Measurements from ENCODE around the gene GLI1.
A peak's percentile ranks its signal among the peaks of the same experiment; 100 is the strongest.
"Not testable (repeated sequence)": the region's sequence is repeated elsewhere in the genome, so short reads cannot be mapped to it uniquely, and the experiment has no call there.

GLI1 gene

DNA sequence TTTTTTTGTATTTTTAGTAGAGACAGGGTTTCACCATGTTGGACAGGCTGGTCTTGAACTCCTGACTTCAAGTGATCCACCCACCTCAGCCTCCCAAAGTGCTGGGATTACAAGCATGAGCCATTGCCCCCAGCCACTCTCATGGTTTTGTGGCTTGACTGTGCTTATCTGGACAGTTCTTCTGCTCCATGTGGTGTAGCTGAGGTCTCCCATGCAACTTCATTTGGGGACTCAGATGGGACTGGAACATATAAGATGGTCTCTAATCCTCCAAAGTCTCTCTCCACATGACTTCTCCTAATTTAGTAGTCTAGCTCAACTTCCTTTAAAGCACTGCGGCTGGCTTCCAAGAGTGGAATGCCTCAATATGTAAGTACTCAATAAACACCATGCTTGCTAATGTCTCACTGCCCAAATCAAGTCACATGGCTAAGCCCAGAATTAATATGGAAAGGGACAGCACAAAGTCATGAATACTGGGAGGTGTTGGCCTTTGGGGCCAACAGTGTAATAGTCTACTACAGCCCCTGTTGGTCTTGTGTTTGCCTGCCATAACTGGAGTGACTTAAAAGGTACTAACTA, 17.6 kb upstream of the GLI1 start:
- no peak for DNase-seq

DNA sequence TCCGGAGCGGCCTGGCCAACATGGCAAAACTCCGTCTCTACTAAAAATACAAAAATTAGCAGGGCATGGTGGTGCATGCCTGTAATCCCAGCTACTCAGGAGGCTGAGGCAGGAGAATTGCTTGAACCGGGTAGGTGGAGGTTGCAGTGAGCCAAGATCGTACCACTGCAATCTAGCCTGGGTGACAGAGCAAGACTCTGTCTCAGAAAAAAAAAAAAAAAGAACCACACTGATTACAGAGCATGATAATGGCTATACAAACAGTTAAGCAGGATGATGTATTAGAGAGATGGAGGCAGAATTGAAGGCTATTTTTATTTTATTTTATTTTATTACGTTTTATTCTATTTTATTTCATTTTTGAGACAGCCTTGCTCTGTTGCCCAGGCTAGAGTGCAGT, 15.2 kb upstream of the GLI1 start:
- DNase-seq: not testable (repeated sequence)

DNA sequence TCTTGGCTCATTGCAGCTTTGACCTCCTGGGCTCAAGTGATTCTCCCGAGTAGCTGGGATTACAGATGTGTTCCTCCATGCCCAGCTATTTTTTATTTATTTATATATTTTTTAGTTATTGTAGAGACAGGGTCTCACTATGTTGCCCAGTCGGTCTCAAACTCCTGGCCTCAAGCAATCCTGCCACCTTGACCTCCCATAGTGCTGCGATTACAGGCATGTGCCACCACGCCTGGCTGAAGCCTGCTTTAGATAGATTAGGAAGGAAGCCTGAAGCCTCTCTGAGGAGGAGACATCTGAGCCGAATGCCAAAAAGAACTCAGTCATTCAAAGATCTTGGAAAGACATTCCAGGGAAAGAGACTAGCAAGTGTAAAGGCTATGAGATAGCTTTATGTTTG, 14.8 kb upstream of the GLI1 start:
- no peak for DNase-seq

DNA sequence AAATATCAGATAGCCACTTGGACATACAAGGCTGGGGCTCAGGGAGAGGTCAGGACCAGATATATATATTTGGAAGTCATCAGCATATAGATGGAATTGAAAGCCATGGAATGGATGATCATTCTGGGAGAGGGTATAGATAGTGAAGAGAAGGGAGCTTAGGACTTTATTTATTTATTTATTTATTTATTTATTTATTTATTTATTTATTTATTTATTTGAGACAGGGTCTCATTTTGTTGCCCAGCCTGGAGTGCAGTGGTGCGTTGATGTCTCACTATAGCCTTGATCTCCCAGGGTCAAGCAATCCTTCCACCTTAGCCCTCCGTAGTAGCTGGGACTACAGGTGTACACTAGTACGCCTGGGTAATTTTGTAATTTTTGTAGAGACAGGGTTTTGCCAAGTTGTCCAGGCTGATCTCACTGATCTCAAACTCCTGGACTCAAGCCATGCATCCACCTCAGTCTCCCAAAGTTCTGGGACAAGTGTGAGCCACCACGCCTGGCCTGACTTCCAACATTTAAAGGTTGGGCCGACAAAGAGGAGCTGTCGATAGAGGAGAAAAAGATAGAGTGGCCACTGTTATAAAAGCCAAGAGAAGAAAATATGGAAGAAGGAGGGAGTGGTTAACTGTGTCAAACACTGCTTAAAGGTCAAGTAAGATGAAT, 13.2 kb upstream of the GLI1 start:
- DNase-seq: no peak

GRCh38 chr12:57448669-57449068, 10.9 kb upstream of the GLI1 start:
- DNase-seq: no peak

GRCh38 chr12:57449375-57449774, 10.2 kb upstream of the GLI1 start:
- DNase-seq: no peak

DNA sequence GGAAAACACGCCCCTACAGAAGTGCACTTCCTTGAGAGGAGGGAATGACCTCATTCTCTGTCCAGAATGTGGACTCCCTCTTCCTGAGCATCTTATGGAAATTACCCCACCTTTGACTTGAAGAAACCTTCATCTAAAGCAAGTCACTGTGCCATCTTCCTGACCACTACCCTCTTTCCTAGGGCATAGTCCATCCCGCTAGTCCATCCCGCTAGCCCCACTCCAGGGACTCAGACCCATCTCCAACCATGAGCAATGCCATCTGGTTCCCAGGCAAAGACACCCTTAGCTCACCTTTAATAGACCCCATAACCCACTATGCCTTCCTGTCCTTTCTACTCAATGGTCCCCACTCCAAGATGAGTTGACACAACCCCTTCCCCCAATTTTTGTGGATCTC, 9.5 kb upstream of the GLI1 start:
- no peak for DNase-seq

DNA sequence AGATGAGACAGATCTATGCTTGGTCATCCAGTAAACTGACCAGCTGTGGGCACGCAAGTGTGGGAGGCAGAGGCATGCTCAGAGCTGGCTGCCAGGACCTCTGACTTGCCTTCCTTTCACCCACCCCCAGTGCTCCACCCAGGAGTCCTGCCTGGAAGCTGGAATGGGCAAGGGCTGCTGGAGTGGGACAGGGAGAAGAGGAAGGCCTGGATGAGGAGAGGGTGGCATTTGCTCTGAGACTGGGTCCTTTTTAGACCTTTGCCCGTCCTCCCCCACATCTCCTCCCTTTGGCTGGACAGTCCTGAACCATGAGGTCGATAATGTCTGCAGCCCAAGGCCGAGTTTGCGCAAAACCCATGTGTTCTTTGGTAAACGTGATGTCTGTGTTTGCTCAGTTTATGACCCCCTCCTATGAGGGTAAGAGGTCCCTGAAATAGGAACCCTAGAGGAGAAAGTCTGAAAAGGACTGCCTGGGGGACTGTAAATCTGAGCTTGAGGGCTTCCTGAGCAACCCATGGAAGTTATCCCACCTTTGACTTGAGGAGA, 8.3 kb upstream of the GLI1 start:
- no peak for DNase-seq

GRCh38 chr12:57452181-57452936, 7.2 kb upstream of the GLI1 start:
- DNase-seq: no peak

- peak in 3 of 5 donors; percentile 15 to 48 (median 42) for DNase-seq
Observed at GRCh38 chr12:57452937-57453509, 6.6 kb upstream of the GLI1 start.

DNA sequence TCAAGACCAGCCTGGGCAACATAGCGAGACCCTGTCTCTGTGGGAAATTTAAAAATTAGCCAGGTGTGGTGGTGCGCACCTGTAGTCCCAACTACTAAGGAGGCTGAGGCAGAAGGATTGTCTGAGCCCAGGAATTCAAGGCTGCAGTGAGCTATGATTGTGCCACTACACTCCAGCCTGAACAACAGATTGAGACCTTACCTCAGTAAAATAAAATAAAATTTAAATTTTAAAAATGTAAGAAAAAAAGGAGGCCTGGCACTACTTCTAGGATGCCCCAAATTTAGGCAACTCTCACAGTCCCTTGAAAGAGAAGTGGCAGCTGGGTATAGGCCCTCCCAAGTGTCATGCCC, 5.4 kb upstream of the GLI1 start:
- no peak for DNase-seq

- no peak for DNase-seq
Observed at GRCh38 chr12:57454566-57455373, 4.8 kb upstream of the GLI1 start, which contains the start of gene INHBE. TSS of gene INHBE (plus strand) at chr12:57455307. CDS start at chr12:57455537, 230 bp downstream.

DNA sequence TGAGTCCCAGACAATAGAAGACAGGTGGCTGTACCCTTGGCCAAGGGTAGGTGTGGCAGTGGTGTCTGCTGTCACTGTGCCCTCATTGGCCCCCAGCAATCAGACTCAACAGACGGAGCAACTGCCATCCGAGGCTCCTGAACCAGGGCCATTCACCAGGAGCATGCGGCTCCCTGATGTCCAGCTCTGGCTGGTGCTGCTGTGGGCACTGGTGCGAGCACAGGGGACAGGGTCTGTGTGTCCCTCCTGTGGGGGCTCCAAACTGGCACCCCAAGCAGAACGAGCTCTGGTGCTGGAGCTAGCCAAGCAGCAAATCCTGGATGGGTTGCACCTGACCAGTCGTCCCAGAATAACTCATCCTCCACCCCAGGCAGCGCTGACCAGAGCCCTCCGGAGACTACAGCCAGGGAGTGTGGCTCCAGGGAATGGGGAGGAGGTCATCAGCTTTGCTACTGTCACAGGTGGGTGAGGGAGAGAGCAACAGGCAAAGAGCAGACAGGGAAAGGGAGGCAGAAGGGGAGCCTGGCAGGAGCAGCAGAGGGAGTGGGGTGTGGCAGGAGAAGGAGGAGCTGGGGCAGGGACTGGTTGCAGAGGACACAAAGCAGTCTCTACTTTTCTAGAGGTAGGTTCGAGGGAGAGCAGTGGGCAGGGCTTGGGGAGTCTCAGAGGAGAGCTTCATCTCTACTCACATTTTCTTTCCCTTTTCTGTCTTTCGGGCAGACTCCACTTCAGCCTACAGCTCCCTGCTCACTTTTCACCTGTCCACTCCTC, 4.0 kb upstream of the GLI1 start:
- DNase-seq: no peak

GRCh38 chr12:57456145-57456700, 3.4 kb upstream of the GLI1 start:
- DNase-seq: peak in 2 of 5 donors; percentile 33 to 66

GRCh38 chr12:57456737-57457490, 2.7 kb upstream of the GLI1 start:
- no peak for DNase-seq

GRCh38 chr12:57458665-57459054, 925 bp upstream of the GLI1 start:
- no peak for DNase-seq

DNA sequence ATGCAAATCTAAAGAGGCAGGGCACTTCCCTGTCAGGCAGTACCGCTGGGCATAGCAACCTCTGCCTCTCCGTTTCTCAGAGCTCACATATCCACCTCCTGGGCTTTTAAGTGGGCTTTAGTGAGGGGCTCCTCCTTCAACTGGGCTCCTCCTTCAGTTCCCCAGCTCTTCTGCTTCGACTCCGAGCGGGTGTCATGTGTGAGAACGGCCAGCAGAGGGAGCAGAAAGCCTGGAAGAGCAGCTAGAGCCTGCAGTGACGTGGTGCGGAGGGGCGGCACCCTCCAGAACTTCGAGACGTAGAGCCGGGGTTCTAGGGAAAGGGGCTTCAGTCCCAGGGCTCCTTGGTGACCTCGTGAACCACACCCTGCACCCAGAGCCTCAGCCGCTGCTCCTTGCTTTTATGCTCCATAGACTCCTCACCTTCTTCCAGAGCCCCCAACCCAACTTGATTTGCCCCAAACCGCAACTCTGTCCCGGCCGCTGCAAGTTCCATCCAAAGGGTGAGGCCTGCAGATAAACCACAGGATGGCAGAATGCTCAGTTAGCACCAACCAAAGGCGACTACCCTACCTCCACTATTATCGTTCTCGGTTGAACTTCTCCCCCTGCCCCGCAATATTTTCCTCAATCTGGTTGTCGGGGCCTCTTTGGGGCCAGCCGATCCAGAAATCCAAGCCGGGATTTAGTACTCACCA, 383 bp upstream of the GLI1 start:
- peak; percentile 71 to 95 (median 85) for DNase-seq

- no peak for DNase-seq
Observed at GRCh38 chr12:57460468-57460784, 841 bp downstream of the GLI1 start.

- DNase-seq: no peak
Observed at GRCh38 chr12:57460841-57461275, 1.3 kb downstream of the GLI1 start.

DNA sequence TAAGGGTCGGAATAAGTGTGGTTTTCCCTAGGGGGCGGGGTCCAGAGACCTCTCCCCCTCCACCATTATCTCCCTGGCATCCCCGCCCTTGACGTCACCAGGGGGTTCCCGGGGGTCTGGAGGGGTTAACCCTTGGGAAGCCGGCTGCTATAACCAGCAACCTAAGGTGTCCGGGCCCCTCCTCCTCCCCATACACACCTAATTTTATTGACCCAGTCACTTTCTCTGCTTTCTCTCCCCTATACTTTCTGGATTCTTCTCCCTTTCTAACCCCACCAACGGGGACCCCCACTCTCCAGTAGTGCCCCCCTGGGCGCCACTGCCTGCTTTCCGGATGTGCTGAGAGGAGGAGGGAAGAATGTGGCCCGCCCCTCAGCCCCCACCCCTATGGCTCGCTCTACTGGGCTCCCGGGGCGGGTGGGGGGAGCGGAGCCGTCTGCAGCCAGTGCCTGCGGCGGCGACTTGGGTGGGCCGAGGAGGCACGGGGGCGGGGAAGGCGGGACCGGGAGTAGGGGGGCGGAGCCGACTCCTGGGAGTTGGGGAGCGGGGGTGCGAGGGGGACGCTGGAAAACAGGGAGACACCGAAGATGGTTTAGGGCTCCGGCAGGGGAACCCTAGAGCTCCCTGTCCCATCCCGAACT, 1.8 kb downstream of the GLI1 start:
- peak in 1 of 5 donors; percentile 39 for DNase-seq

Data from T-helper 1 cell (primary cell).